Measurements from ENCODE around the gene ARMC7.

- TF ChIP-seq CTCF (IDR thresholded peaks at IDR 0.05) (no peak), POLR2AphosphoS5 (IDR thresholded peaks at IDR 0.05) (no peak), EP300 (IDR thresholded peaks at IDR 0.05) (no peak), POLR2A (IDR thresholded peaks at IDR 0.05; ENCODE audit: low read depth) (no peak)
Observed at GRCh38 chr17:75067856-75068255, 41.9 kb upstream of the ARMC7 start.

Data from esophagus muscularis mucosa (tissue), 4 donors.